SJSA1 (cell line): ENCODE measurements around the gene GATA6. TPM values are rescaled to one million over a fixed set of nuclear protein-coding genes. Genes with fewer than 3 reads are reported as not detected.
A peak's percentile ranks its signal among the peaks of the same experiment; 100 is the strongest.

Experiments
- DNase-seq, 2 experiments: peaks; one replicate each; pipeline ENCODE4 v3.0.0-alpha.2; 2015 to 2020; ENCODE audit warnings: low spot score in 2 of 2, low read depth in 1 of 2
- H3K27ac ChIP-seq: fragments of 250-450 bp; sonication (Bioruptor Pico); 2 replicates; pipeline ENCODE4 v1.5.1; 2020; ENCODE audit warnings: mild to moderate bottlenecking, moderate library complexity
- H3K27me3 ChIP-seq: fragments of 250-450 bp; sonication (Bioruptor Pico); replicated peaks from 2 replicates; pipeline ENCODE4 v1.5.1; 2020; ENCODE audit warnings: mild to moderate bottlenecking, moderate library complexity
- H3K36me3 ChIP-seq: fragments of 250-450 bp; sonication (Bioruptor Pico); 2 replicates; pipeline ENCODE4 v1.5.1; 2020; ENCODE audit warnings: mild to moderate bottlenecking
- H3K4me1 ChIP-seq: fragments of 250-450 bp; sonication (Bioruptor Pico); replicated peaks from 2 replicates; pipeline ENCODE4 v1.6.1; 2021; ENCODE audit warnings: mild to moderate bottlenecking
- H3K4me3 ChIP-seq: fragments of 250-450 bp; sonication (Bioruptor Pico); 2 replicates; pipeline ENCODE4 v1.5.1; 2020; ENCODE audit warnings: mild to moderate bottlenecking
- H3K9me3 ChIP-seq: fragments of 250-450 bp; sonication (Bioruptor Pico); replicated peaks from 2 replicates; pipeline ENCODE4 v1.5.1; 2020; ENCODE audit warnings: mild to moderate bottlenecking
- total RNA-seq: library from RNA; depleted of rRNA; stranded (reverse); fragments of >200 nt; shearing (Covaris generic); gene quantifications from 2 replicates; pipeline ENCODE4 v1.2.3, GENCODE V29; 2014

The GATA6 gene
- total RNA-seq, 1 experiment from 2014 or later, result 8.8 TPM

- Histone ChIP-seq H3K9me3 (no peaks in the 10 kb centered on the region), H3K27ac (no peak overlapping the region), H3K27me3 (peaks cover 14% of the 10 kb centered on the region), H3K36me3 (no peaks in the 10 kb centered on the region), H3K4me3 (no peak overlapping the region), H3K4me1 (no peaks in the 10 kb centered on the region)
- no peak for DNase-seq
Measured at GRCh38 chr18:22155584-22155983, 13.8 kb upstream of the GATA6 start.

GRCh38 chr18:22159014-22159413 is 10.4 kb upstream of the GATA6 start:
- peaks cover 28% of the 10 kb centered on the region for H3K27me3 ChIP-seq
- H3K27ac ChIP-seq, result no peak overlapping the region

GRCh38 chr18:22161090-22161489 is 8.3 kb upstream of the GATA6 start:
- H3K4me1 ChIP-seq, result no peaks in the 10 kb centered on the region
- H3K4me3 ChIP-seq, result no peak overlapping the region
- no peak for DNase-seq
- no peaks in the 10 kb centered on the region for H3K36me3 ChIP-seq
- no peak overlapping the region for H3K27ac ChIP-seq
- H3K9me3 ChIP-seq, result no peaks in the 10 kb centered on the region; the same call in 1 of the 2 replicates
- peaks cover 32% of the 10 kb centered on the region for H3K27me3 ChIP-seq

More at GRCh38 chr18:22159014-22159413, 10.4 kb upstream of the GATA6 start:
- no peak for DNase-seq
- Histone ChIP-seq H3K36me3 (no peaks in the 10 kb centered on the region), H3K4me3 (no peak overlapping the region), H3K9me3 (no peaks in the 10 kb centered on the region), H3K4me1 (no peaks in the 10 kb centered on the region)

GRCh38 chr18:22163416-22164161 is 5.8 kb upstream of the GATA6 start:
- Histone ChIP-seq H3K9me3 (no peaks in the 10 kb centered on the region; the same call in 1 of the 2 replicates), H3K36me3 (no peaks in the 10 kb centered on the region), H3K27ac (no peak overlapping the region), H3K4me1 (peaks cover 4% of the 10 kb centered on the region), H3K4me3 (no peak overlapping the region), H3K27me3 (peaks cover 50% of the 10 kb centered on the region)
- DNase-seq, result no peak

GRCh38 chr18:22164337-22165048 is 4.9 kb upstream of the GATA6 start:
- no peaks in the 10 kb centered on the region; the same call in 1 of the 2 replicates for H3K9me3 ChIP-seq
- no peak for DNase-seq

GRCh38 chr18:22165049-22165602 is 4.3 kb upstream of the GATA6 start:
- H3K9me3 ChIP-seq, result no peaks in the 10 kb centered on the region; the same call in 1 of the 2 replicates
- H3K36me3 ChIP-seq, result peaks cover 8% of the 10 kb centered on the region
- H3K27ac ChIP-seq, result no peak overlapping the region
- H3K27me3 ChIP-seq, result peaks cover 47% of the 10 kb centered on the region
- DNase-seq, result no peak
- peaks cover 5% of the 10 kb centered on the region for H3K4me1 ChIP-seq
- no peak overlapping the region for H3K4me3 ChIP-seq

More at GRCh38 chr18:22164337-22165048, 4.9 kb upstream of the GATA6 start:
- Histone ChIP-seq H3K4me1 (peaks cover 5% of the 10 kb centered on the region), H3K36me3 (peaks cover 1% of the 10 kb centered on the region), H3K4me3 (no peak overlapping the region), H3K27ac (no peak overlapping the region), H3K27me3 (peaks cover 51% of the 10 kb centered on the region)

- Histone ChIP-seq H3K9me3 (no peaks in the 10 kb centered on the region; the same call in 1 of the 2 replicates), H3K4me1 (peaks cover 5% of the 10 kb centered on the region), H3K4me3 (no peak overlapping the region), H3K27me3 (peaks cover 44% of the 10 kb centered on the region), H3K36me3 (peaks cover 11% of the 10 kb centered on the region), H3K27ac (no peak overlapping the region)
- no peak for DNase-seq
Measured at GRCh38 chr18:22165603-22166068, 3.8 kb upstream of the GATA6 start.

- H3K27ac ChIP-seq, result no peak overlapping the region
- DNase-seq, result no peak
- no peaks in the 10 kb centered on the region; the same call in 1 of the 2 replicates for H3K9me3 ChIP-seq
- H3K36me3 ChIP-seq, result peaks cover 11% of the 10 kb centered on the region
- H3K4me1 ChIP-seq, result peaks cover 10% of the 10 kb centered on the region
- H3K27me3 ChIP-seq, result peaks cover 42% of the 10 kb centered on the region
- no peak overlapping the region for H3K4me3 ChIP-seq
Measured at GRCh38 chr18:22166069-22166950, 3.1 kb upstream of the GATA6 start.

- Histone ChIP-seq H3K9me3 (no peaks in the 10 kb centered on the region; the same call in 1 of the 2 replicates), H3K27ac (no peak overlapping the region), H3K4me1 (peaks cover 13% of the 10 kb centered on the region), H3K36me3 (peaks cover 13% of the 10 kb centered on the region), H3K27me3 (peaks cover 42% of the 10 kb centered on the region), H3K4me3 (no peak overlapping the region)
- no peak for DNase-seq
Measured at GRCh38 chr18:22167091-22167470, 2.3 kb upstream of the GATA6 start.

- no peak overlapping the region for H3K27ac ChIP-seq
- DNase-seq, result peak in 1 of 2 experiments; percentile 35
- H3K27me3 ChIP-seq, result peaks cover 42% of the 10 kb centered on the region
- H3K4me1 ChIP-seq, result peaks cover 13% of the 10 kb centered on the region
- H3K4me3 ChIP-seq, result no peak overlapping the region
- peaks cover 18% of the 10 kb centered on the region for H3K36me3 ChIP-seq
- H3K9me3 ChIP-seq, result no peaks in the 10 kb centered on the region; the same call in 1 of the 2 replicates
Measured at GRCh38 chr18:22167471-22168241, 1.7 kb upstream of the GATA6 start.

- Histone ChIP-seq H3K27ac (no peak overlapping the region), H3K4me3 (peak overlapping the region; percentile 86), H3K36me3 (peaks cover 26% of the 10 kb centered on the region), H3K9me3 (no peaks in the 10 kb centered on the region; the same call in 1 of the 2 replicates), H3K27me3 (peaks cover 34% of the 10 kb centered on the region), H3K4me1 (peaks cover 13% of the 10 kb centered on the region)
- DNase-seq, result peak in 1 of 2 experiments; percentile 30
Measured at GRCh38 chr18:22168360-22168921, 948 bp upstream of the GATA6 start.

- H3K36me3 ChIP-seq, result peaks cover 28% of the 10 kb centered on the region
- H3K9me3 ChIP-seq, result no peaks in the 10 kb centered on the region; the same call in 1 of the 2 replicates
- peaks cover 13% of the 10 kb centered on the region for H3K4me1 ChIP-seq
- H3K4me3 ChIP-seq, result peak overlapping the region; percentile 86
- DNase-seq, result peak in 1 of 2 experiments; percentile 58
- H3K27ac ChIP-seq, result peak overlapping the region; percentile 59
- H3K27me3 ChIP-seq, result peaks cover 23% of the 10 kb centered on the region
Measured at GRCh38 chr18:22169889-22170420, 566 bp downstream of the GATA6 start.
